ENCODE data around the gene SLC25A44. TPM values are rescaled to one million over a fixed set of nuclear protein-coding genes. Genes with fewer than 3 reads are reported as not detected.
"Not testable (repeated sequence)": the region's sequence is repeated elsewhere in the genome, so short reads cannot be mapped to it uniquely, and the experiment has no call there.

The SLC25A44 gene
- total RNA-seq, 2 experiments from 2014 or later: 42.4 to 51.9 TPM

- CTCF ChIA-PET: interaction anchor here (0.7 kb wide), 1 partner anchor 22 kb away, joined by 3 read pairs; no protein-coding TSS in a partner anchor
- DNase-seq (no peak), ATAC-seq (no peak)
- H3K9me3 Mint-ChIP-seq (ENCODE audit: low read depth): no peaks in the 10 kb centered on the region
- no peak overlapping the region for H3K27ac Mint-ChIP-seq
- POLR2A ChIA-PET: no interaction called here
- intact Hi-C loops (cut with DNase I, micrococcal nuclease): no loop called here
- H3K27me3 Mint-ChIP-seq: no peaks in the 10 kb centered on the region
- H3K4me3 Mint-ChIP-seq: no peak overlapping the region
- H3K36me3 Mint-ChIP-seq (ENCODE audit: low read depth): peaks cover 53% of the 10 kb centered on the region
- H3K4me1 Mint-ChIP-seq: peaks cover 9% of the 10 kb centered on the region
These were observed 9.4 kb downstream of the SLC25A44 start for GRCh38 chr1:156203331-156203730.

DNA sequence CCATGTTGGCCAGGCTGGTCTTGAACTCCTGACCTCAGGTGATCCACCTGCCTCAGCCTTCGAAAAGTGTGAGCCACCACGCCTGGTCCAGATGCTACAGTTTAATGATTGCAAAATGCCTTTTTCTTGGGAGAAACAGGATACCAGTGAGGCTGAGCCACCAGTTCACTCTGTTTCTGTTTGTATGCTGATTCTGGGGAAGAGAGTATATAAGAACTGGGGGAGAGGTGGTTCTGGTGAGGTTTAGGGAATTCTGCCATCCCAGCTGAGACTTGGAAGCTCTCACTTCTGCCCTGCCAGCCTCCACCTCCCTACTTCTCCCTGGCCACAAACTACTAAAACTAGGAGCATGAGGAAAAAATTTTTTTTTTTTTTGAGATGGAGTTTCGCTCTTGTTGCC is 10.8 kb downstream of the SLC25A44 start:
- Mint-ChIP-seq H3K27ac (peak overlapping the region; percentile 3), H3K36me3 (ENCODE audit: low read depth) (peaks cover 54% of the 10 kb centered on the region), H3K4me3 (no peak overlapping the region), H3K9me3 (ENCODE audit: low read depth) (no peaks in the 10 kb centered on the region), H3K27me3 (no peaks in the 10 kb centered on the region), H3K4me1 (peaks cover 12% of the 10 kb centered on the region)
- CTCF ChIA-PET: interaction anchor here (0.6 to 1.5 kb wide), 3 partner anchors 11 to 331 kb away, joined by 3 to 4 read pairs (median 3); partner anchors contain the start of gene SLC25A44
- POLR2A ChIA-PET: no interaction called here
- DNase-seq: no peak
- intact Hi-C loops (cut with DNase I, micrococcal nuclease): no loop called here
- ATAC-seq: no peak

- Mint-ChIP-seq H3K27ac (peak overlapping the region; percentile 53), H3K36me3 (ENCODE audit: low read depth) (peaks cover 79% of the 10 kb centered on the region), H3K4me1 (peaks cover 31% of the 10 kb centered on the region), H3K4me3 (no peak overlapping the region), H3K9me3 (ENCODE audit: low read depth) (no peaks in the 10 kb centered on the region), H3K27me3 (no peaks in the 10 kb centered on the region)
- CTCF ChIA-PET: interaction anchor here (2.0 kb wide), 1 partner anchor 14 kb away, joined by 6 read pairs; no protein-coding TSS in a partner anchor
- DNase-seq: no peak
- intact Hi-C loops (cut with DNase I, micrococcal nuclease): loop anchor here in 1 of 2 experiments (5.0 to 10.0 kb wide), 3 partner anchors 291 to 1206 kb away; partner anchors contain the start of genes ISG20L2, MEF2D, METTL25B and ZBTB7B
- POLR2A ChIA-PET: interaction anchor here (1.0 to 2.3 kb wide), 2 partner anchors 14 to 47 kb away, joined by 8 read pairs; no protein-coding TSS in a partner anchor
- ATAC-seq: no peak
These were observed 17.3 kb downstream of the SLC25A44 start for GRCh38 chr1:156211243-156211642.

GRCh38 chr1:156212130-156212529 is 18.2 kb downstream of the SLC25A44 start:
- intact Hi-C loops (cut with DNase I, micrococcal nuclease): loop anchor here (1.0 to 10.0 kb wide), 6 partner anchors 10 to 1207 kb away; partner anchors contain the start of genes SLC25A44 (in 2 of the 2), ISG20L2 (in 1 of the 2), MEF2D (in 1 of the 2) and METTL25B (in 1 of the 2)
- Mint-ChIP-seq H3K27me3 (no peaks in the 10 kb centered on the region), H3K36me3 (ENCODE audit: low read depth) (peaks cover 76% of the 10 kb centered on the region), H3K9me3 (ENCODE audit: low read depth) (no peaks in the 10 kb centered on the region), H3K4me1 (peaks cover 32% of the 10 kb centered on the region), H3K4me3 (peak overlapping the region; percentile 76), H3K27ac (peak overlapping the region; percentile 98)
- CTCF ChIA-PET: interaction anchor here (0.7 to 4.1 kb wide), 10 partner anchors 11 to 234 kb away, joined by 3 to 47 read pairs (median 4); partner anchors contain the start of gene SMG5
- DNase-seq (no peak), ATAC-seq (no peak)
- POLR2A ChIA-PET: interaction anchor here (0.7 to 2.8 kb wide), 14 partner anchors 10 to 235 kb away, joined by 3 to 34 read pairs (median 6); partner anchors contain the start of genes SLC25A44 and SMG5

DNA sequence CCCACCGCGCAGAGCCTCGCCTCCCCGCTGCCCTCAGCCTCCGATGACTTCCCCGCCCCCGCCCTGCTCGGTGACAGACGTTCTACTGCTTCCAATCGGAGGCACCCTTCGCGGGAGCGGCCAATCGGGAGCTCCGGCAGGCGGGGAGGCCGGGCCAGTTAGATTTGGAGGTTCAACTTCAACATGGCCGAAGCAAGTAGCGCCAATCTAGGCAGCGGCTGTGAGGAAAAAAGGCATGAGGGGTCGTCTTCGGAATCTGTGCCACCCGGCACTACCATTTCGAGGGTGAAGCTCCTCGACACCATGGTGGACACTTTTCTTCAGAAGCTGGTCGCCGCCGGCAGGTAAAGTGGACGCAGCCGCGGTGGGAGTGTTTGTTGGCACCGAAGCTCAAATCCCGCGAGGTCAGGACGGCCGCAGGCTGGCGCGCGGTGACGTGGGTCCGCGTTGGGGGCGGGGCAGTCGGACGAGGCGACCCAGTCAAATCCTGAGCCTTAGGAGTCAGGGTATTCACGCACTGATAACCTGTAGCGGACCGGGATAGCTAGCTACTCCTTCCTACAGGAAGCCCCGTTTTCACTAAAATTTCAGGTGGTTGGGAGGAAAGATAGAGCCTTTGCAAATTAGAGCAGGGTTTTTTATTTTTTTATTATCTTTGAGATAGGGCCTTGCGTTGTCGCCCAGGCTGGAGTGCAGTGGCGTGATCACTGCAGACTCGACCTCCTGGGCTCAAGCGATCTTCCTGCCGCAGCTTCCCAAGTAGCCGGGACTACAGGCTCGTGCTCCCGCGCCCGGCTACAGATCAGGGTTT is 19.1 kb downstream of the SLC25A44 start, which contains the start of gene PMF1:
Gene PMF1, plus strand, starts transcription at position 175 of the 811 bp plus-strand sequence. Its CDS starts 9 bp downstream, at position 184.
- ChIA-PET POLR2A (interaction anchor here (0.6 to 2.8 kb wide), 23 partner anchors 9 to 353 kb away, joined by 3 to 34 read pairs (median 4); partner anchors contain the start of genes MEF2D, SLC25A44 and SMG5), CTCF (interaction anchor here (0.6 to 4.1 kb wide), 16 partner anchors 9 to 395 kb away, joined by 3 to 47 read pairs (median 4); partner anchors contain the start of genes GLMP and SMG5)
- H3K9me3 Mint-ChIP-seq (ENCODE audit: low read depth): no peaks in the 10 kb centered on the region
- DNase-seq (peak; percentile 98), ATAC-seq (peak; percentile 90)
- H3K36me3 Mint-ChIP-seq (ENCODE audit: low read depth): peaks cover 74% of the 10 kb centered on the region
- H3K27ac Mint-ChIP-seq: peak within 1 kb of the TSS; percentile 98
- peak within 1 kb of the TSS; percentile 76 for H3K4me3 Mint-ChIP-seq
- intact Hi-C loops (cut with DNase I, micrococcal nuclease): loop anchor here (1.0 to 10.0 kb wide), 11 partner anchors 10 to 1208 kb away; partner anchors contain the start of genes SLC25A44 (in 2 of the 2), CCT3 (in 1 of the 2), ISG20L2 (in 1 of the 2) and MEF2D (in 1 of the 2)
- H3K27me3 Mint-ChIP-seq: no peaks in the 10 kb centered on the region
- H3K4me1 Mint-ChIP-seq: peaks cover 41% of the 10 kb centered on the region

GRCh38 chr1:156213644-156213966 is 19.7 kb downstream of the SLC25A44 start:
- DNase-seq: no peak
- ATAC-seq: no peak
- ChIA-PET CTCF (interaction anchor here (1.0 to 4.1 kb wide), 8 partner anchors 8 to 232 kb away, joined by 3 to 47 read pairs (median 5); partner anchors contain the start of gene SMG5), POLR2A (interaction anchor here (0.6 to 2.8 kb wide), 13 partner anchors 8 to 116 kb away, joined by 3 to 34 read pairs (median 5); partner anchors contain the start of gene SLC25A44)
- Mint-ChIP-seq H3K36me3 (ENCODE audit: low read depth) (peaks cover 75% of the 10 kb centered on the region), H3K27ac (peak overlapping the region; percentile 98), H3K4me1 (peaks cover 43% of the 10 kb centered on the region), H3K27me3 (no peaks in the 10 kb centered on the region), H3K4me3 (peak overlapping the region; percentile 76), H3K9me3 (ENCODE audit: low read depth) (no peaks in the 10 kb centered on the region)
- intact Hi-C loops (cut with DNase I, micrococcal nuclease): loop anchor here (1.0 to 10.0 kb wide), 9 partner anchors 10 to 1209 kb away; partner anchors contain the start of genes CCT3 (in 1 of the 2), ISG20L2 (in 1 of the 2), MEF2D (in 1 of the 2) and METTL25B (in 1 of the 2)

GRCh38 chr1:156214024-156214748 is 20.3 kb downstream of the SLC25A44 start:
- peak overlapping the region; percentile 76 for H3K4me3 Mint-ChIP-seq
- CTCF ChIA-PET: interaction anchor here (0.6 to 4.1 kb wide), 6 partner anchors 8 to 110 kb away, joined by 3 to 47 read pairs (median 5); partner anchors contain the start of gene SMG5
- POLR2A ChIA-PET: interaction anchor here (0.6 to 2.8 kb wide), 7 partner anchors 8 to 117 kb away, joined by 3 to 34 read pairs (median 4); partner anchors contain the start of gene SLC25A44
- no peaks in the 10 kb centered on the region for H3K27me3 Mint-ChIP-seq
- H3K4me1 Mint-ChIP-seq: peaks cover 45% of the 10 kb centered on the region
- H3K27ac Mint-ChIP-seq: peak overlapping the region; percentile 98
- intact Hi-C loops (cut with DNase I, micrococcal nuclease): loop anchor here in 1 of 2 experiments (5.0 to 10.0 kb wide), 3 partner anchors 288 to 1209 kb away; partner anchors contain the start of genes ISG20L2, MEF2D, METTL25B and ZBTB7B
- peak; percentile 21 for ATAC-seq
- peaks cover 71% of the 10 kb centered on the region for H3K36me3 Mint-ChIP-seq (ENCODE audit: low read depth)
- DNase-seq: peak; percentile 67
- H3K9me3 Mint-ChIP-seq (ENCODE audit: low read depth): no peaks in the 10 kb centered on the region

DNA sequence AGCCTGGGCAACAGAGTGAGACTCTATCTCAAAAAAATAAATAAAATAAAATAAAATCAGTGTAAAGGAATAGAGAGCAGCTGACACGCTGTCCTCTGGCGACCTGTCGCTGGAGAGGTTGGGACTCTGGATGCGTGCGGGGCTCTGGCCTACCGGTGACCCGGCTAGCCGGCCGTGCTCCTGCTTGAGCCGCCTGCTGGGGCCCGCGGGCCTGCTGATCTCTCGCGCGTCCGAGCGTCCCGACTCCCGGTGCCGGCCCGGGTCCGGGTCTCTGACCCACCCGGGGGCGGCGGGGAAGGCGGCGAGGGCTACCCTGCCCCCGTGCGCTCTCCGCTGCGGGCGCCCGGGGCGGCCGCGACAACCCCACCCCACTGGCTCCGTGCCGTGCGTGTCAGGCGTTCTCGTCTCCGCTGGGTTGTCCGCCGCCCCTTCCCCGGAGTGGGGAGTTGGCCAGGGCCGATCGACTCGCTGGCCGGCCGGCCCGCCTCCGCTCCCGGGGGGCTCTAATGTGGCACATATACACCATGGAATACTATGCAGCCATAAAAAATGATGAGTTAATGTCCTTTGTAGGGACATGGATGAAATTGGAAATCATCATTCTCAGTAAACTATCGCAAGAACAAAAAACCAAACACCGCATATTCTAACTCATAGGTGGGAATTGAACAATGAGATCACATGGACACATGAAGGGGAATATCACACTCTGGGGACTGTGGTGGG is 22.6 kb downstream of the SLC25A44 start:
- CTCF ChIA-PET: interaction anchor here (0.6 to 4.1 kb wide), 2 partner anchors 8 to 366 kb away, joined by 3 to 47 read pairs; no protein-coding TSS in a partner anchor
- H3K27me3 Mint-ChIP-seq; H3K9me3 Mint-ChIP-seq (ENCODE audit: low read depth); DNase-seq; POLR2A ChIA-PET; ATAC-seq: not testable (repeated sequence)
- Mint-ChIP-seq H3K27ac (peak overlapping the region; percentile 85), H3K36me3 (ENCODE audit: low read depth) (peaks cover 71% of the 10 kb centered on the region), H3K4me1 (peaks cover 63% of the 10 kb centered on the region), H3K4me3 (peak overlapping the region; percentile 72)
- intact Hi-C loops (cut with DNase I, micrococcal nuclease): loop anchor here in 1 of 2 experiments (10.0 kb wide), 1 partner anchor 1212 kb away; the partner anchor contains the start of gene ZBTB7B

GRCh38 chr1:156217871-156218270 is 24.0 kb downstream of the SLC25A44 start:
- POLR2A ChIA-PET: interaction anchor here (0.6 to 1.9 kb wide), 13 partner anchors 9 to 127 kb away, joined by 3 to 18 read pairs (median 5); partner anchors contain the start of gene GLMP
- peak overlapping the region; percentile 98 for H3K27ac Mint-ChIP-seq

More at GRCh38 chr1:156217871-156218270, 24.0 kb downstream of the SLC25A44 start:
- H3K4me1 Mint-ChIP-seq: peaks cover 68% of the 10 kb centered on the region
- DNase-seq: peak; percentile 63
- H3K27me3 Mint-ChIP-seq: no peaks in the 10 kb centered on the region
- peak; percentile 41 for ATAC-seq
- intact Hi-C loops (cut with DNase I, micrococcal nuclease): loop anchor here (1.0 to 10.0 kb wide), 5 partner anchors 57 to 1213 kb away; partner anchors contain the start of gene ZBTB7B (in 1 of the 2)
- H3K4me3 Mint-ChIP-seq: peak overlapping the region; percentile 72
- CTCF ChIA-PET: interaction anchor here (0.6 to 1.6 kb wide), 7 partner anchors 9 to 281 kb away, joined by 3 to 11 read pairs (median 4); no protein-coding TSS in a partner anchor
- no peaks in the 10 kb centered on the region for H3K9me3 Mint-ChIP-seq (ENCODE audit: low read depth)
- H3K36me3 Mint-ChIP-seq (ENCODE audit: low read depth): peaks cover 73% of the 10 kb centered on the region

All from activated CD4-positive, alpha-beta T cell treated with anti-CD3 and anti-CD28 coated beads for 36 hours (primary cell).